HL-60 (cell line): ENCODE results near the gene LRRC8E.
A peak's percentile ranks its signal among the peaks of the same experiment; 100 is the strongest.

Experiments used
- DNase-seq, 2 experiments: peaks; one replicate each; pipeline ENCODE4 v3.0.0-alpha.2; 2010 to 2020; ENCODE audit warnings: low read depth in 1 of 2, low spot score in 1 of 2
- H3K27ac ChIP-seq: fragments of 250-450 bp; sonication (Bioruptor Pico); replicated peaks from 2 replicates; pipeline ENCODE4 v1.5.1; 2020; ENCODE audit warnings: mild to moderate bottlenecking, moderate library complexity
- H3K27me3 ChIP-seq: fragments of 250-450 bp; sonication (Bioruptor Pico); 2 replicates; pipeline ENCODE4 v1.5.1; 2021; ENCODE audit warnings: mild to moderate bottlenecking, moderate library complexity; ENCODE audit not compliant: insufficient read depth, poor library complexity, severe bottlenecking
- H3K4me3 ChIP-seq: replicated peaks from 2 replicates; pipeline ENCODE4 v1.5.1; 2011; ENCODE audit warnings: mild to moderate bottlenecking, control low read depth, low read length; ENCODE audit not compliant: insufficient read depth
- CTCF ChIP-seq: IDR thresholded peaks from one replicate; pipeline ENCODE4 v1.5.1; 2011; ENCODE audit warnings: low read length, control low read depth, inconsistent platforms; ENCODE audit not compliant: insufficient read depth
- GABPA ChIP-seq: IDR thresholded peaks from 2 replicates; pipeline ENCODE4 v1.6.1; 2012; ENCODE audit warnings: low read depth
- POLR2AphosphoS5 ChIP-seq: IDR thresholded peaks from 2 replicates; pipeline ENCODE4 v1.6.1; 2012; ENCODE audit warnings: low read depth
- SPI1 ChIP-seq: IDR thresholded peaks from 2 replicates; pipeline ENCODE4 v1.6.1; 2012; ENCODE audit warnings: low read depth, mild to moderate bottlenecking, borderline replicate concordance
- TF ChIP-seq, protein P1 (sequence below): IDR thresholded peaks from 2 replicates; pipeline ENCODE4 v1.6.1; 2012; ENCODE audit warnings: low read depth; ENCODE audit not compliant: insufficient replicate concordance

Gene LRRC8E

GRCh38 chr19:7940841-7941240 is 52.5 kb downstream of the LRRC8E start:
- no peak overlapping the region for H3K27ac ChIP-seq
- no peak for DNase-seq
- H3K4me3 ChIP-seq: no peak overlapping the region
- TF ChIP-seq, protein P1, sequence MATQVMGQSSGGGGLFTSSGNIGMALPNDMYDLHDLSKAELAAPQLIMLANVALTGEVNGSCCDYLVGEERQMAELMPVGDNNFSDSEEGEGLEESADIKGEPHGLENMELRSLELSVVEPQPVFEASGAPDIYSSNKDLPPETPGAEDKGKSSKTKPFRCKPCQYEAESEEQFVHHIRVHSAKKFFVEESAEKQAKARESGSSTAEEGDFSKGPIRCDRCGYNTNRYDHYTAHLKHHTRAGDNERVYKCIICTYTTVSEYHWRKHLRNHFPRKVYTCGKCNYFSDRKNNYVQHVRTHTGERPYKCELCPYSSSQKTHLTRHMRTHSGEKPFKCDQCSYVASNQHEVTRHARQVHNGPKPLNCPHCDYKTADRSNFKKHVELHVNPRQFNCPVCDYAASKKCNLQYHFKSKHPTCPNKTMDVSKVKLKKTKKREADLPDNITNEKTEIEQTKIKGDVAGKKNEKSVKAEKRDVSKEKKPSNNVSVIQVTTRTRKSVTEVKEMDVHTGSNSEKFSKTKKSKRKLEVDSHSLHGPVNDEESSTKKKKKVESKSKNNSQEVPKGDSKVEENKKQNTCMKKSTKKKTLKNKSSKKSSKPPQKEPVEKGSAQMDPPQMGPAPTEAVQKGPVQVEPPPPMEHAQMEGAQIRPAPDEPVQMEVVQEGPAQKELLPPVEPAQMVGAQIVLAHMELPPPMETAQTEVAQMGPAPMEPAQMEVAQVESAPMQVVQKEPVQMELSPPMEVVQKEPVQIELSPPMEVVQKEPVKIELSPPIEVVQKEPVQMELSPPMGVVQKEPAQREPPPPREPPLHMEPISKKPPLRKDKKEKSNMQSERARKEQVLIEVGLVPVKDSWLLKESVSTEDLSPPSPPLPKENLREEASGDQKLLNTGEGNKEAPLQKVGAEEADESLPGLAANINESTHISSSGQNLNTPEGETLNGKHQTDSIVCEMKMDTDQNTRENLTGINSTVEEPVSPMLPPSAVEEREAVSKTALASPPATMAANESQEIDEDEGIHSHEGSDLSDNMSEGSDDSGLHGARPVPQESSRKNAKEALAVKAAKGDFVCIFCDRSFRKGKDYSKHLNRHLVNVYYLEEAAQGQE: no peak
- no peak for TF ChIP-seq SPI1
- no peak for TF ChIP-seq CTCF
- no peak for TF ChIP-seq POLR2AphosphoS5
- TF ChIP-seq GABPA: no peak
- H3K27me3 ChIP-seq: no peaks in the 10 kb centered on the region

GRCh38 chr19:7941895-7942596 is 53.7 kb downstream of the LRRC8E start:
- H3K4me3 ChIP-seq: peak overlapping the region; percentile 90
- H3K27ac ChIP-seq: peak overlapping the region; percentile 97
- TF ChIP-seq, protein P1: no peak
- no peak for TF ChIP-seq GABPA
- TF ChIP-seq CTCF: no peak
- no peak for TF ChIP-seq POLR2AphosphoS5
- TF ChIP-seq SPI1: no peak
- DNase-seq: no peak
- no peaks in the 10 kb centered on the region for H3K27me3 ChIP-seq

- no peak for DNase-seq
- TF ChIP-seq SPI1 (no peak), CTCF (no peak), POLR2AphosphoS5 (no peak), GABPA (no peak)
- TF ChIP-seq, protein P1: no peak
- Histone ChIP-seq H3K27ac (peak overlapping the region; percentile 97), H3K4me3 (peak overlapping the region; percentile 90), H3K27me3 (no peaks in the 10 kb centered on the region)
Observed at GRCh38 chr19:7942981-7943443, 54.7 kb downstream of the LRRC8E start.
